ENCODE measurements around the gene ELF3.
"Not testable (repeated sequence)": the region's sequence is repeated elsewhere in the genome, so short reads cannot be mapped to it uniquely, and the experiment has no call there.

ELF3 gene

DNA sequence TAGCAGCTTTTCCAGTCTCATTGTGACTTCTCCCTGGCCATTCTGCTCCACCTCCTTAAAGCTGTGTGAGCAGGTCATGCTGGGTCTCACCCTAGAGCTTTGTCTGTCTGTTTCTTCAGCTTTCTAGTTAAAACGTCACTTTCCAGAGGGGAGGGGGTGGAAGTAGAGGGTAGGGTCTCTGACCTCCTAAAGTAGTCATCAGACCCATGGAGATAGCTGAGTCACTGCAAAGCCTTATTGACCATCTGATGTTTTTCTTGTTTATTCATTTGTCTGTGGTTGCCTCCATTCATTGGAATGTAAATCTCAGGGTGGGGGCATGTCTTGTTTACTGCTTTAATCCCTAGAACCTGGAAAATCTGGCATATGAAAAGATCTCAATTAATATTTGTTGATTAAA, 52.7 kb downstream of the ELF3 start:
- Histone ChIP-seq H3K27ac (no peak overlapping the region), H3K4me3 (no peak overlapping the region)
- TF ChIP-seq, protein P1, sequence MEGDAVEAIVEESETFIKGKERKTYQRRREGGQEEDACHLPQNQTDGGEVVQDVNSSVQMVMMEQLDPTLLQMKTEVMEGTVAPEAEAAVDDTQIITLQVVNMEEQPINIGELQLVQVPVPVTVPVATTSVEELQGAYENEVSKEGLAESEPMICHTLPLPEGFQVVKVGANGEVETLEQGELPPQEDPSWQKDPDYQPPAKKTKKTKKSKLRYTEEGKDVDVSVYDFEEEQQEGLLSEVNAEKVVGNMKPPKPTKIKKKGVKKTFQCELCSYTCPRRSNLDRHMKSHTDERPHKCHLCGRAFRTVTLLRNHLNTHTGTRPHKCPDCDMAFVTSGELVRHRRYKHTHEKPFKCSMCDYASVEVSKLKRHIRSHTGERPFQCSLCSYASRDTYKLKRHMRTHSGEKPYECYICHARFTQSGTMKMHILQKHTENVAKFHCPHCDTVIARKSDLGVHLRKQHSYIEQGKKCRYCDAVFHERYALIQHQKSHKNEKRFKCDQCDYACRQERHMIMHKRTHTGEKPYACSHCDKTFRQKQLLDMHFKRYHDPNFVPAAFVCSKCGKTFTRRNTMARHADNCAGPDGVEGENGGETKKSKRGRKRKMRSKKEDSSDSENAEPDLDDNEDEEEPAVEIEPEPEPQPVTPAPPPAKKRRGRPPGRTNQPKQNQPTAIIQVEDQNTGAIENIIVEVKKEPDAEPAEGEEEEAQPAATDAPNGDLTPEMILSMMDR (IDR thresholded peaks at IDR 0.05) = no peak
- DNase-seq (ENCODE audit: low spot score) = no peak

DNA sequence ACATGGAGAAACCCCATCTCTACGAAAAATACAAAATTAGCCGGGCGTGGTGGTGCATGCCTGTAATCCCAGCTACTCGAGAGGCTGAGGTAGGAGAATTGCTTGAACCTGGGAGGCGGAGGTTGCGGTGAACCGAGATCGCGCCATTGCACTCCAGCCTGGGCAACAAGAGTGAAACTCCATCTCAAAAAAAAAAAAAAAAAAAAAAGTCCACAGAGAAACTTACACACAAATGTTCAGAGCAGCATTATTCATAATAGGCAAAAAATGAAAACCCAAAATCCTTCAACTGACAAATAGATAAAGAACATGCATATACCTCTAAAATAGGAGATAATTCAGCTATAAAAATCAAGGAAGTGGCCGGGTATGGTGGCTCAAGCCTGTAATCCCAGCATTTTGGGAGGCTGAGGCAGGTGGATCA, 54.5 kb downstream of the ELF3 start:
- DNase-seq (ENCODE audit: low spot score); H3K27ac ChIP-seq; H3K4me3 ChIP-seq: not testable (repeated sequence)

Measured in coronary artery (tissue), 2 donors.